Common myeloid progenitor, CD34-positive (primary cell): ENCODE results near the gene TMEM163.

Experiments
- CTCF ChIA-PET: fragments of 350-600 bp; sonication (Branson Sonifier 250); formaldehyde crosslinking; loops from one replicate; lab custom pipeline; 2021; ENCODE audit warnings: antibody characterized with exemption; lab: Charles Lee
- POLR2A ChIA-PET: fragments of 350-600 bp; sonication (Branson Sonifier 250); formaldehyde crosslinking; loops from one replicate; lab custom pipeline; 2021; ENCODE audit warnings: antibody characterized with exemption; lab: Charles Lee
- DNase-seq, 3 donors: peaks; one replicate each; pipeline versions ENCODE4 v3.0.0 to v3.0.0-alpha.2; 2013
- H3K27ac ChIP-seq, 2 experiments: 1 replicate in 1 of 2; 2 replicates in 1 of 2; pipeline ENCODE4 v1.7.0; 2013; ENCODE audit warnings: inconsistent platforms in 2 of 2, low read length in 2 of 2, mild to moderate bottlenecking in 2 of 2, low read depth in 1 of 2, moderate library complexity in 1 of 2; ENCODE audit not compliant: severe bottlenecking in 2 of 2, insufficient read depth in 1 of 2, poor library complexity in 1 of 2
- H3K27me3 ChIP-seq, 5 experiments: replicated peaks in 2 of 5; 1 replicate in 3 of 5; 2 replicates in 2 of 5; pipeline versions ENCODE4 v1.6.1 to v1.7.0; 2013; ENCODE audit warnings: low read length in 4 of 5, mild to moderate bottlenecking in 2 of 5, moderate library complexity in 2 of 5, inconsistent platforms in 1 of 5; ENCODE audit not compliant: insufficient read depth in 5 of 5, control insufficient read depth in 4 of 5
- H3K36me3 ChIP-seq, 4 experiments: 1 replicate in 2 of 4; 2 replicates in 2 of 4; pipeline versions ENCODE4 v1.6.1 to v1.7.0; 2013; ENCODE audit warnings: low read length in 3 of 4, control low read depth in 1 of 4, mild to moderate bottlenecking in 1 of 4; ENCODE audit not compliant: control insufficient read depth in 4 of 4, insufficient read depth in 4 of 4
- H3K4me1 ChIP-seq, 4 experiments: 1 replicate in 3 of 4; 2 replicates in 1 of 4; pipeline versions ENCODE4 v1.6.1 to v1.7.1; 2013; ENCODE audit warnings: low read length in 3 of 4, mild to moderate bottlenecking in 3 of 4, control low read depth in 1 of 4, inconsistent platforms in 1 of 4, moderate library complexity in 1 of 4; ENCODE audit not compliant: control insufficient read depth in 4 of 4, insufficient read depth in 4 of 4; ENCODE audit errors: control extremely low read depth in 1 of 4
- H3K4me3 ChIP-seq, 7 experiments: 1 replicate in 4 of 7; 2 replicates in 3 of 7; pipeline versions ENCODE4 v1.5.1 to v1.7.0; 2013; ENCODE audit warnings: mild to moderate bottlenecking in 7 of 7, low read length in 6 of 7, moderate library complexity in 6 of 7, inconsistent platforms in 2 of 7, low read depth in 2 of 7, control low read depth in 1 of 7; ENCODE audit not compliant: insufficient read depth in 4 of 7, control insufficient read depth in 1 of 7; ENCODE audit errors: extremely low read depth in 1 of 7
- H3K9me3 ChIP-seq, 5 experiments: 1 replicate in 4 of 5; 2 replicates in 1 of 5; pipeline versions ENCODE4 v1.6.1 to v1.7.1; 2013; ENCODE audit warnings: low read length in 4 of 5, mild to moderate bottlenecking in 2 of 5, inconsistent platforms in 1 of 5, low read depth in 1 of 5, moderate library complexity in 1 of 5; ENCODE audit not compliant: control insufficient read depth in 4 of 5, insufficient read depth in 2 of 5; ENCODE audit errors: control extremely low read depth in 1 of 5
- WGBS: methylation state at CpG from one replicate; pipeline ENCODE4 v1.1.5; 2013; ENCODE audit not compliant: insufficient coverage; 5-methylcytosine and 5-hydroxymethylcytosine counted together

TMEM163 gene

DNA sequence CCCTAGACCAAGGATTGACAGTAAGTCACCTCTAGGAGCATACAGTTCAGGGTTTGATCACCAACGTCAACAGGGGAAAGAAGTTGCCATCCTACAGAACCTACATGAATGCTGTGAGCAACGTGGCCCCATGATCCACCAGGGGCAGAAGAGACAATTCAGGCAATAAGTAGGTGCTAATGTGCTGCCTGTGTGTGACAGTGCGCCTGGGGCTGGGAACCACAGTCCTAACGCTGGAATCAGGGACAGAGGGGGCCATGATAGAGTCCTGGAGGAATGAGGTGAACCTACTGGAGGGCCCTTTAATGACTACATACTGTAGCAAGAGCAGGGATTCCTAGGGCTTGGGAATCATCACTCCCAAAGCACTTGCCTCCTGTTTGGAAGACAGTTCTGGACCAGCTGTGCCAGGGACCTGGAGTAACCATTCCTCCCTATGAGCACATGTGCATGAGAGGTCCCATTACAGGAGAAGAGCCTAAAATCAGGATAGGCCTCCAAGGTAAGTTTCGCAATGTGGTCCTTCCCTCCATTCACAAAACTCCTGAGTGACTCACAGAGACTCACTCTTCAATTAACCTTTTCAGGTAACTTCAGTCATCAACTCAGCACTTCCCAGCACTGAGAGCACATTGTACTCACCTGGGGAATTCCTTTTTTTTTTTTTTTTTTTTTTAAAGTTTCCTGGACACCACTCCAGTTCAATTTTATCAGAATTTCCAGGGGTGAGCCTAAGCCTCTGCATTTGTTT is 214.0 kb downstream of the TMEM163 start:
- CTCF ChIA-PET, result interaction anchor here (1.6 kb wide), 1 partner anchor 69 kb away, joined by 3 read pairs; no protein-coding TSS in a partner anchor
- no peak for DNase-seq
- Histone ChIP-seq H3K4me1 (no peaks in the 10 kb centered on the region), H3K9me3 (no peaks in the 10 kb centered on the region), H3K4me3 (no peak overlapping the region), H3K27ac (no peak overlapping the region), H3K36me3 (peaks cover 0 to 11% (median 6%) of the 10 kb centered on the region in 4 experiments), H3K27me3 (no peaks in the 10 kb centered on the region)
- POLR2A ChIA-PET, result no interaction called here
- WGBS, result 93% methylated on average over 5 of the region's 5 CpGs

DNA sequence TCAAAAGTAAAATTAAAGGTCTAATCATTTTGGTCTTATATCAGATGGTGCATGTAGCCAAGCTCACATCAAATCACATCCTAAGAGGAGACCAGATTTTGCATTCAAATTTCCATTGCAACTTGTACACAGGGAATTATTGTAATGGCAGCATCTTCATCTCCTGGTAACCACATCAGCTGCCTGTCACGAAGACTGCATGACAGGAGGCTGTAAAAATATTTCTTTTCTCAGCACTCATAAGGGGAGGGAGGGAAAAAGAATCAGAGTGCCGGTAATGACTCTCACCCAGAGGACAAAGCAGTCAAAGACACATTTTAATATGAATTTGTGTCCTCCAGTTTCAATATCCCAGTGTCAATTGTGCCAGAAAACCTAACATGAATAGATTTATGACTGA is 216.7 kb downstream of the TMEM163 start:
- ChIA-PET CTCF (no interaction called here), POLR2A (no interaction called here)
- Histone ChIP-seq H3K4me1 (no peaks in the 10 kb centered on the region), H3K27ac (no peak overlapping the region), H3K27me3 (no peaks in the 10 kb centered on the region), H3K36me3 (peaks cover 0 to 8% (median 5%) of the 10 kb centered on the region in 4 experiments), H3K4me3 (no peak overlapping the region), H3K9me3 (no peaks in the 10 kb centered on the region)
- no peak for DNase-seq
- WGBS, result no CpG with 5 or more reads among the region's 2 CpGs

DNA sequence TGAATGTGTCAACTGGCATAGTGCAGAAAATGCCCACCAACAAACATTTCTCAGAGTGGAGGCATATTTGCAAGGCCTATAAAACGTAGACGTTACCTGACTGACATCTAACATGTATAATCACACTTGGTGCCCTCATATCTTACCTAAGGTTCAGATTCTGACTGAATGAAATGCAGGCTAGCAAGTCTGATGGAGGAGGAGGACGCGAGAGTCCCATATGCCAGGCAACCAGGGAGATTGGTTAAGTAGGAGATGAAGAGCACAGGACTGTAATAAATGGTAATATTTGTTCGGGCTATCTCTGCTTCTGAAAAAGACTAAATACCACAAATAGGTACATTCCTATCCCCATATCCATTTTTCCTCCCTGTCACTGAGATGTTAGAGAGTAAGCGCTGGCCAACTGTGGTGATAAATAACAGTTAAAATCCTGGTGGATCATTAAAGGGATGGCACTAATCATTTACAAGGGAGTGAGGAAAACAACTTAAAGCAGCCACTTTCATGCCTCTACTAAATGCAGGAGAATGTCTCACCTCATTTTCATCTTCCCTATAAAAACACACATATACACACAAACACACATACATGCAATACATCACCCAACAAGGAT is 217.2 kb downstream of the TMEM163 start:
- Histone ChIP-seq H3K36me3 (peaks cover 0 to 8% (median 5%) of the 10 kb centered on the region in 4 experiments), H3K4me3 (no peak overlapping the region), H3K9me3 (no peaks in the 10 kb centered on the region), H3K27ac (no peak overlapping the region), H3K27me3 (no peaks in the 10 kb centered on the region), H3K4me1 (no peaks in the 10 kb centered on the region)
- no peak for DNase-seq
- ChIA-PET CTCF (no interaction called here), POLR2A (no interaction called here)
- WGBS, result 100% methylated on average over 1 of the region's 6 CpGs

DNA sequence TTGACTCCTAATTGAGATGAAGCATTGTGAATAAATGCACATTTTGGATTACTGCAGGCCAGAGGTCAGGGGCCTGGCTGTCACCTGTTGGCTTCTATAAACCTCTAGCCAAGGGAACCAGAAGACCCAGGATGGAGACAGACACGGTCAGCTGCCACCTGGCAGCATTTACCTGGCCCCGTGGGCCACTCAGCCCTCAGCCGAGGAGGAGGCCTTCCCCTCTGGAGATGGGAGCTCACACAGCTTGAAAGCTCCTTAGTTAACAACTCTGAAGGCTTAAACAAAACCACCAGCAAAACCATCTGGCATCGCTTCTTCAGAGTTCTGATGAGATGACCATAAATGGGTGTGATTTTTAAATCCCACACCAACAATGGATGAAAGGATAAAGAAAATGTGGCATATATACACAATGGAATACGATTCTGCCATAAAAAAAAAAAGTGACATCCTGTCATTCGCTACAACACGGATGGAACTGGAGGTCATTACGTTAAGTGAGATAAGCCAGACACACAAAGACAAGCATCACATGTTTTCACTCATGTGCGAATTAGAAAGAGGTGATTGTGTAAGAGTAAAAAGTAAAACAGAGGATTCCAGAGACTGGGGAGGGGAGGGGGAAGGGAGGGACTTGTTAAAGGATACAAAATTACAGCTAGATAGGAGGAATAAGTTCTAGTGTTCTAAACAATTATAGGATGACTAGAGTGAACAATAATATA is 218.4 kb downstream of the TMEM163 start:
- ChIA-PET CTCF (no interaction called here), POLR2A (no interaction called here)
- 94% methylated on average over 3 of the region's 9 CpGs for WGBS
- Histone ChIP-seq H3K27ac (no peak overlapping the region), H3K4me3 (no peak overlapping the region), H3K4me1 (no peaks in the 10 kb centered on the region), H3K27me3 (no peaks in the 10 kb centered on the region), H3K9me3 (no peaks in the 10 kb centered on the region), H3K36me3 (peaks cover 0 to 8% (median 5%) of the 10 kb centered on the region in 4 experiments)
- no peak for DNase-seq

- ChIA-PET POLR2A (interaction anchor here (0.7 kb wide), 1 partner anchor 1073 kb away, joined by 3 read pairs; no protein-coding TSS in a partner anchor), CTCF (interaction anchor here (0.8 kb wide), 1 partner anchor 399 kb away, joined by 3 read pairs; no protein-coding TSS in a partner anchor)
- Histone ChIP-seq H3K4me3 (no peak overlapping the region), H3K36me3 (peaks cover 0 to 8% (median 5%) of the 10 kb centered on the region in 4 experiments), H3K27ac (no peak overlapping the region), H3K9me3 (no peaks in the 10 kb centered on the region), H3K27me3 (no peaks in the 10 kb centered on the region), H3K4me1 (no peaks in the 10 kb centered on the region)
- DNase-seq, result no peak
- 89% methylated on average over 8 of the region's 9 CpGs for WGBS
Measured at GRCh38 chr2:134499307-134499926, 219.4 kb downstream of the TMEM163 start.

GRCh38 chr2:134498654-134499053 is 220.1 kb downstream of the TMEM163 start:
- 98% methylated on average over 5 of the region's 7 CpGs for WGBS
- no peak overlapping the region for H3K4me3 ChIP-seq
- DNase-seq, result no peak
- H3K4me1 ChIP-seq, result no peaks in the 10 kb centered on the region
- H3K27me3 ChIP-seq, result no peaks in the 10 kb centered on the region
- ChIA-PET POLR2A (no interaction called here), CTCF (interaction anchor here (0.8 kb wide), 1 partner anchor 399 kb away, joined by 3 read pairs; no protein-coding TSS in a partner anchor)
- H3K9me3 ChIP-seq, result no peaks in the 10 kb centered on the region
- H3K27ac ChIP-seq, result no peak overlapping the region
- peaks cover 0 to 8% (median 5%) of the 10 kb centered on the region in 4 experiments for H3K36me3 ChIP-seq
